HG03469 (cell line): ENCODE data around the gene PLXNA4.

ENCODE experiments used
- ATAC-seq: cut with Tn5 transposase; IDR thresholded peaks from one replicate; pipeline ENCODE4 v1.9.1; 2021; ENCODE audit warnings: mild to moderate bottlenecking, moderate library complexity, moderate number of reproducible peaks; ENCODE audit not compliant: unreplicated experiment

Gene PLXNA4

GRCh38 chr7:132105096-132105495, 471.2 kb downstream of the PLXNA4 start:
- ATAC-seq: no peak

GRCh38 chr7:132103718-132104117, 472.6 kb downstream of the PLXNA4 start:
- no peak for ATAC-seq

- ATAC-seq: no peak
These were observed 473.3 kb downstream of the PLXNA4 start for GRCh38 chr7:132102942-132103341.

GRCh38 chr7:132102391-132102790, 473.9 kb downstream of the PLXNA4 start:
- no peak for ATAC-seq

GRCh38 chr7:132100981-132101380, 475.3 kb downstream of the PLXNA4 start:
- no peak for ATAC-seq

- ATAC-seq: no peak
These were observed 475.8 kb downstream of the PLXNA4 start for GRCh38 chr7:132100483-132100882.

GRCh38 chr7:132099163-132099562, 477.1 kb downstream of the PLXNA4 start:
- ATAC-seq: no peak

- no peak for ATAC-seq
These were observed 477.9 kb downstream of the PLXNA4 start for GRCh38 chr7:132098327-132098726.

GRCh38 chr7:132097550-132098134, 478.6 kb downstream of the PLXNA4 start:
- no peak for ATAC-seq

GRCh38 chr7:132095111-132095765, 481.0 kb downstream of the PLXNA4 start:
- no peak for ATAC-seq

- ATAC-seq: no peak
These were observed 484.2 kb downstream of the PLXNA4 start for GRCh38 chr7:132092106-132092505.

GRCh38 chr7:132091706-132092105, 484.6 kb downstream of the PLXNA4 start:
- ATAC-seq: no peak

- ATAC-seq: no peak
These were observed 485.8 kb downstream of the PLXNA4 start for GRCh38 chr7:132090444-132090843.

- no peak for ATAC-seq
These were observed 486.9 kb downstream of the PLXNA4 start for GRCh38 chr7:132089356-132089755.

GRCh38 chr7:132087421-132087820, 488.8 kb downstream of the PLXNA4 start:
- ATAC-seq: no peak

GRCh38 chr7:132084776-132085388, 491.4 kb downstream of the PLXNA4 start:
- ATAC-seq: no peak

- no peak for ATAC-seq
These were observed 492.6 kb downstream of the PLXNA4 start for GRCh38 chr7:132083537-132084123.

GRCh38 chr7:132083126-132083525, 493.1 kb downstream of the PLXNA4 start:
- no peak for ATAC-seq

GRCh38 chr7:132082394-132082793, 493.9 kb downstream of the PLXNA4 start:
- no peak for ATAC-seq

- no peak for ATAC-seq
These were observed 494.6 kb downstream of the PLXNA4 start for GRCh38 chr7:132081686-132082085.

GRCh38 chr7:132080967-132081668, 495.2 kb downstream of the PLXNA4 start:
- ATAC-seq: no peak
